Activated T-cell treated with anti-CD3 and anti-CD28 coated beads, Interleukin-2, amount 50 U/mL, for 48 hours (primary cell): ENCODE data around the gene GRK5.
"Not testable (repeated sequence)": the region's sequence is repeated elsewhere in the genome, so short reads cannot be mapped to it uniquely, and the experiment has no call there.

Source experiments
- DNase-seq, 2 experiments: peaks; one replicate each; pipeline ENCODE4 v3.0.0-alpha.2; 2020

Gene GRK5

DNA sequence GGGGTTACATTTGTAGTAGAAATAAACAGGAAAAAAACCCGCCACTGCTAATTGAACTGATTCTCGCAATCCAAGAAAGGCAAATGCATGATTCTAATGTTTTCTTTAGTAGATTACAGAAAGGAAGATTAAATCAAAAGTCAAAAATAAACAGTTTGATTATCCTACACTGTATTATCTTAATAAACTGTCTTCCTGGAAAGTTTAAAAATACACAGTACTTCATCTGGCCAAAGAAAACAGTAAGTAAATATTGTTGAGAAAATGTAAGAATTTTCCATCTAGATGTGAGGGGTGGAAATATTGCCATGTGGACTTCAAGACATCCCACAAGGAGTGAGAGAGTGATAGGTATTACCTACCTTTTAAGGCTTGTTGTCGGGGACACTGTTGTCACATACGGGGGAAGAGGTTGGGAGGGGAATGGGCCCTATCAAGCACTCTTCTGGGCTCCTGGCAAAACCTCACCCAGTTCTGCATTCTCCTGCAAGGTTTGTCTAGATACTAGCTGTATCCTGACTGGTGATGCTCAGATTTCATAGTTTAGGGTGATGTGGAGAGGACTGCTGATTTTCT, 17.8 kb downstream of the GRK5 start:
- DNase-seq, result no peak

DNA sequence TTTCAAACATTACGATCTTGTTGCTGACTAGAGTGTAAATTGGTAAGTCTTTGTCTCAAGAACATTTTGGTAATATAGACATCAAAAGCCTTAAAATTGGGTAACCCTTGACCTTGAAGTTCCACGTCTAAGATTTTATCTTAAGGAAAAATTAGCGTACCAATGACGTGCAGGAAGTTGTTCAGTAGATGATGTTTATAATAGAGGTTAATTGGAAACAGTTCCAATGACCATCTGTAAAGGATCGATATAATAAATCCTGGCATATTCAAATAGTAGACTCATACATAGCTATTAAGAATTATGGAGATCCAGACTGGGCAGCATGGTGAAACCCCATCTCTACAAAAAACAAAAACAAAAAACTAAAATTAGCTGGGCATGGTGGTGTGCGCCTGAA, 20.5 kb downstream of the GRK5 start:
- no peak for DNase-seq

DNA sequence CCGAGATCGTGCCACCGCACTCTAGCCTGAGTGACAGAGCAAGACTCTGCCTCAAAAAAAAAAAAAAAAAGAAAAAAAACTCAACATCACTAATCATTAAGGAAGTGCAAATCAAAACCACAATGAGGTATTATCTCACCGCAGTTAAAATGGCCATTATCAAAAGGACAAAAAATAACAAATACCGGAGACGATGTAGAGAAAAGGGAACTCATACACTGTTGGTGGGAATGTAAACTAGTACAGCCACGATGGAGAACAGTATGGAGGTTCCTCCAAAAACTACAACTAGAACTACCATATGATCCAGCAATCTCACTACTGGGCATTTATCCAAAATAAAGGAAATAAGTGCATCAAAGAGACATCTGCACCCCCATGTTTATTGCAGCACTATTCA, 24.3 kb downstream of the GRK5 start:
- DNase-seq, result no peak

DNA sequence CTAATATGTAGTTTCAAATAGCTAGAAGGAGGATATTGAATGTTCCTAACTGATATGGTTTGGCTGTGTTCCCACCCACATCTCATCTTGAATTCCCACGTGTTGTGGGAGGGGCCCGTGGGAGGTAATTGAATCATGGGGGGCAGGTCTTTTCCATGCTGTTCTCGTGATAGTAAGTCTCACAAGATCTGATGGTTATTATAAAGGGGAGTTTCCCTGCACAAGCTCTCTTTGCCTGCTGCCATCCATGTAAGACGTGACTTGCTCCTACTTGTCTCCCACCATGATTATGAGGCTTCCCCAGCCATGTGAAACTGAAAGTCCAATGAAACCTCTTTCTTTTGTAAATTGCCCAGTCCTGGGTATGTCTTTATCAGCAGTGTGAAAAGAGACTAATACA, 25.1 kb downstream of the GRK5 start:
- not testable (repeated sequence) for DNase-seq

DNA sequence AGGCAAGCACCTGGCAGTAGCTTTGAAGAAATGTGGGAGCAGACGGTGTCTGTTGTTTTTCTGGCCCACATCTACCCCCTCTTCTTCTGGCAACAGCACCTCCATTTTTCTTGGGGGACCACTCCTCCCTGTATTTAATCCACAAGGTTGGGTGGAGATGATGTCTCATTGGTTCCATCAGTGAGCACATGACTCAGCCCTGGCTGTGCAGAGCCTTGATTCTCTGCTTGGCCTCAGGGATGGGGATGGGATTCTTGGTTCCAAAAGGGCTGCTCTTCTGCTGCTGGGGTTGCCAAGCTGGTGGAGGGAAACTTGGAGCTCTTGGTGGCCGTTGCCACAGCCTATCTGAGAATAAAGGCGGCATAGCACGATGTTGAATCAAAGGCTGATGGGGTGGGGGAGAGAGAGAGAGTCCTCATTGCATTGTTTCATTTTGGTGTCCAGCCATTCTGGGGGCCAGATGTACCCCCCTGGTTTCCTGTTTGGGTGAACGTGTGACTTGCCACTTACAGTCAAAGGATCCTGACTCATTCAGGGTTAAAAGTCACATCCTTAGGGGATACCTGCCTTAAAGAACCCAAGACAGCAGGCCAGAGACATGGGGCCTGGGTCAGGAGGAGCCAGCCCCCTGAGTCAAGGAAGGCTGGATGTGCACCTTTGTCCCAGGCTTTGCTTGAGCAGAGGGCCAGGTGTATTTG, 25.9 kb downstream of the GRK5 start:
- DNase-seq, result no peak

DNA sequence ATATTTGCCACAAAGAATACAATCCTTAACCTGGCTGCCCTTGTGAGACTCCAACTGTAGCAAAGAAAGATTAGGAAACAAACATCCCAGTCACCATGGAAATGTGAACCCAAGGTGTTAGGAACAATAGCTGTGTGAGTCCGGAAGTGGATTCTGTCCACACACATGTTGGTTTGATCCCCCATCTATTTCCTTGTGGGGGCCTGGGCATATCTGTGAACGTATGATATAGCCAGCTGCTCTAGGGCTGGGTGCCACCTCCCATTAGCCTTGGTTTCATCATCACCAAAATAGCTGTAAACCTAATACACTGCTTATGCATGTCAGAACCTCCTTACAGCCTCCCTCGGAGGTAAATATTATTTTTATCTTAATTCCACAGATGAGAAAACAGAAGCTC, 26.4 kb downstream of the GRK5 start:
- no peak for DNase-seq

DNA sequence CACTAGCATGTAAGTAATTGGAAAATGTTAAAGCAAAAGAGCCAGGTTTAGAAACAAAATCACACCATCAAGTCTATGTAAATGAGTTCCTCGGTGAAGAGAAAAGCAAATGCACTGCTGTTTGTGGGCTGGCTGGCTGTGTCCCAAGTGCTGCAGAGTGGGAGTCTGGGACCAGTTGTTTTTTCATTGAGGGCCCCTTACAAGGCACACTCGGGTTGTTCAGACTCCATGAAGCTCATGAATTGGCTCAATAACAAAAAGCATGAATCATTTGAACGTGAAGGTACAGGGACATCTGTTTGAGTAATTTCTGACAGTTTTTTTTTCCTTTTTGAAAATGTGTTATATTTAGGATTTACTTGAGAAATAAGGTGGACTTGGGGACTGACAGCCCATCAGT, 28.0 kb downstream of the GRK5 start:
- no peak for DNase-seq

DNA sequence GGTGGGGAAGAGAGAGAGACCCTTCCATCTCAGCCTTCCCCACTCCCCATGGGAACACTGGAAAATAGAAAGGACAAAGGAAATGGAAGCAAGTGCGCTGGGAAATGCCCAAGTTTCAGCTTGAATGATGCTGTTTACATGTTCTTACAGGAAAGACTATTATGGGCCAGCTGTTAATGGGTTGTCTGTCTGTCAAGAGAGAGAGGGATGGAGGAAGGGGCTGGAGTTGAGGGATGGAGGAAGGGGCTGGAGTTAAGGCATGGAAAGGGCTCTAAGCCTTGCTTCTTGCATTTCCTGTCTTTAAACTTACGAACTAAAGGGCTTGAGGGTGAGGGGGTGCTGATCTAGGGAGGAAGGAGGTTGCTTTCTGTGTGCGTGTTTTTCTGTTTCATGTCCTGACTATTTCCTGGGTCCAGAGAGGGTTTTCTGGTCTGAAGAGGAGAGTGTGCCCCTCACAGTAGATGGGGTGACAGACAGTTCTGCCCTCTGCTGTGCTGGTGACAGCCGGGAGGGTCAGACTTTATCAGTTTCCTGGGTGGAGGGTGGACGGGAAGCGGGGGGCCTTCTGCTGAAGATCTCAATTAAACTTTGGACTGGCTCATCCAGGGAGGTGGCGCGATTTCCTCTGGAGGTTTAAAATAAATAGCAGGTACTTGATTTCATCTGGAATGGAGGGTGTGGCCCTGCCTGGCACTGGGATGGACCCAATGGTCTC, 30.5 kb downstream of the GRK5 start:
- no peak for DNase-seq

DNA sequence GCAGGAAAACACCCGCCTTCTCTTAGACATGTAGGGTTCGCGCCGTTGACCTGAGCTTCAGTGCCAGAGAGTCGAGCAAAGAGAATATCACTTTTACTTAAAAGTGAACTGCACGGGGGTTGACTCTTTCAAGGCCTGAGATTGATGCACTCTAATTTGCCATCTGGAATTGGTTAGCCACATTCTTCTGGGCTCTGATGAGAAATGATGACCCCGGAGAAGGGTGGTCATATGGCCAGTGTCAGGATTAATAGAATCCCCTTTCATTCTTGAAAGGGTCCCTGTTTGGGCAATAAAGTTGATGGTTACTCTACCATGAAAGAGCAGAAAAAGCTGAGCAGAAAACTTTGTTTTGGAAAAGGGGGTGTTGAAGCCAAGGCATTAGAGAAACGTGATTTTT, 31.2 kb downstream of the GRK5 start:
- DNase-seq, result no peak

DNA sequence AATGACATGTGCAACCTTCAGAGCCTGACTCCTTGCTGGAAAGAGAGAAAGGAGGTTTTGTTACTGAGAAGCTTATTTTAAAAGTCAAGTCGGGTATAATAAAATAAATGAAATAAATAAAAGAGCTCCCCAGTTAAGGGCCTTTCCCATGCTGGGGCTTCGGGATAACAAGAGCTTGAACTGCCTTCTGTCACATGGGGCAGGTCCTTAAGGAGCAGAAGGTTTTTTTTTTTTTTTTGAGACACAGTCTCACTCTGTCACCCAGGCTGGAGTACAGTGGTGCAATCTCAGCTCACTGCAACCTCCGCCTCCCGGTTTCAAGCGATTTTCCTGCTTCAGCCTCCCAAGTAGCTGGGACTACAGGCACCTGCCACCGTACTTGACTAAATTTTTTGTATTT, 31.6 kb downstream of the GRK5 start:
- not testable (repeated sequence) for DNase-seq

DNA sequence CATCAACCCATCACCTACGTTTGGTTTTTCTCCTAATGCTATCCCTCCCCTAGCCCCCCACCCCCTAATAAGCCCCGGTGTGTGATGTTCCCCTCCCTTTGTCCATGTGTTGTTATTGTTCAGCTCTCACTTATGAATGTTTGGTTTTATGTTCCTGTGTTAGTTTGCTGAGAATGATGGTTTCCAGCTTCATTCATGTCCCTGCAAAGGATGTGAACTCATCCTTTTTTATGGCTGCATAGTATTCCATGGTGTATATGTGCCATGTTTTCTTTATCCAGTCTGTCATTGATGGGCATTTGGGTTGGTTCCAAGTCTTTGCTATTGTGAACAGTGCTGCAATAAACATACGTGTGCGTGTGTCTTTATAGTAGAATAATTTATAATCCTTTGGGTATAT, 32.3 kb downstream of the GRK5 start:
- not testable (repeated sequence) for DNase-seq

DNA sequence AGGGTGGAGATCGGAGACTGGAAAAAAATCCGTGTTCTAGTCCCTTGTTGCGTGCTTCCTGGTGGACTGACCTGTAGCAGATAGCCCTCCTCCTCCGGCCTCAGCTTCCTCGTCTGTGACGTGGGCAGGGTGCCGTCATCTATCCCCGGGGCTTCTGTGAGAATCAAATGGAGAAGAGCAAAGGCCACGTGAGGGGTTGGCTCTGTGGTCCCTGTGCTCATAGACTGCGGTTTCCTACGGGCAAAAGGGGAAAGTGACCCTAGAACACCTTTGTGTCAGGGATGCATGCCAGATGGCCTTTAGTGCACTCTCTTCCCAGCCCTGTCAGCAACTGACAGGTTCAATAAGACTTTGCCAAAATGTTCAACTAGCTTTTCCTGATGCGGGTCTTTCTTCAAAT, 33.7 kb downstream of the GRK5 start:
- no peak for DNase-seq

DNA sequence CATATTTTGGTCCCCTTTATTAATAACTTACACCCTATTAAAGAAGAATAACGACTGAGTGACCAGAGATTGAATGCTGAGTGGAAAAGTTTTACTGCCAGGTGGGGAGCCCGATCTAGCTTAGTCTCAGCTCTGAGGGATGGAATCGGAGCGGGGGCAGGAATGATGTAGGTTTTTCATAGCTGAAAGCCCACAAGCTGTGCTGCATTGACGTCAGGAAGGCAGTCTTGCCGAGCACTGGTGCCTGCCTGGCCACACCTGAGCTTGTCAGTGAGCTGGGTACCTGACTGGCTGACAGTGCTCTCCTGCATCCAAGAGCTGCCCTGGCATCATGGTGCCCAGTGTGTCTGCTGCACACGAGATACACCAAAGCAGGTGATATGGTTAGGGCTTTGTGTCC, 34.8 kb downstream of the GRK5 start:
- no peak for DNase-seq

DNA sequence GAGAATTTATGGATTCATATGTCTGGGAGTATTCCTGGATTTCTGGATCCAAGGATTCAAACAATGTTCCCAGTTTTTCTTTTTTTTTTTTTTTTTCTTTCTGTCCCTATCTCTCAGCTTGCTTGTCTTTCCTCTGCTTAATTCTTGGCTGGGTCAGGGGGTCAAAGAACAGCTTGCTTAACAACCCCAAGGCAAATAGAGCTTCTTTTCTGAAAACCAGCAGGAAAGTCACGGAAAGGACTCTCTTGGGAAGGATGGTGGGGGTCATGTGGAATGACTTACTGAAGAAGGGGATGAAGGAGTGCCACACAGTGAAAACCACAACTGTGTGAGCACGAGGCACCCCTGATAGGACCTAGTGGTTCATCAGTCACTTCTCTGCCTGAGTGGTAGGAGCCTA, 36.1 kb downstream of the GRK5 start:
- DNase-seq, result no peak

DNA sequence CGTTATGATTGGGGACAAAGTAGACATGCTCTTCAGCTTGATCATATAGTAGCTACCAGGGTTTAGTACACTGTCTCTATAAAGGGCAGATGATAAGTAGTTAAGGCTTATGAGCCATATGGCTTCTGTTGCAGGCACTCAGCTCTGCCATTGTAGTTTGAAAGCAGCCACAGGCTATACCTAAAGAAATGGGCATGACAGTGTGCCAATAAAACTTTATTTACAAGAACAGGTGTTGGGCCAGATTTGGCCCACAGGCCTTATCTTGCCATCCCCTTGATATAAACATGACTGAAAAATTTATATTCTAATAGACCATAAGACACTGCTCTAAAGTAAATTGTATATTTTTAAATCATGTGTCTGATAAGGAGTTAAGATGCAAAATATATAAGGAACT, 36.6 kb downstream of the GRK5 start:
- DNase-seq, result no peak

DNA sequence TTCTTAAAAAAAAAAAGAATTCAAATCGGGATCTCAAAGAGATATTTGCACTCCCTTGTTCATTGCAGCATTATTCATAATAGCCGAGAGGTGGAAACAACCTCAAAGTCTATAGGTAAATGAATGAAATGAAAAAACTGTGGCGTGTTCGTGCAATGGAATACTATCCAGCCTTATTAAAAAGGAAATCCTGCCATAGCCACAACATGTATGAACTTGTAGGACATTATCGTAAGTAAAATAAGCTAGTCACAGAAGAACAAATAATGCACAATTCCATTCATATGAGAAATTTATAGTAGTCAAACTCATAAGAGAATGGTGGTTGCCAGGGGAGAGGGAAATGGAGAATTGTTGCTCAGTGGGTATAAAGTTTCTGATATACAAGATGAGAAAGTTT, 37.9 kb downstream of the GRK5 start:
- DNase-seq, result no peak

DNA sequence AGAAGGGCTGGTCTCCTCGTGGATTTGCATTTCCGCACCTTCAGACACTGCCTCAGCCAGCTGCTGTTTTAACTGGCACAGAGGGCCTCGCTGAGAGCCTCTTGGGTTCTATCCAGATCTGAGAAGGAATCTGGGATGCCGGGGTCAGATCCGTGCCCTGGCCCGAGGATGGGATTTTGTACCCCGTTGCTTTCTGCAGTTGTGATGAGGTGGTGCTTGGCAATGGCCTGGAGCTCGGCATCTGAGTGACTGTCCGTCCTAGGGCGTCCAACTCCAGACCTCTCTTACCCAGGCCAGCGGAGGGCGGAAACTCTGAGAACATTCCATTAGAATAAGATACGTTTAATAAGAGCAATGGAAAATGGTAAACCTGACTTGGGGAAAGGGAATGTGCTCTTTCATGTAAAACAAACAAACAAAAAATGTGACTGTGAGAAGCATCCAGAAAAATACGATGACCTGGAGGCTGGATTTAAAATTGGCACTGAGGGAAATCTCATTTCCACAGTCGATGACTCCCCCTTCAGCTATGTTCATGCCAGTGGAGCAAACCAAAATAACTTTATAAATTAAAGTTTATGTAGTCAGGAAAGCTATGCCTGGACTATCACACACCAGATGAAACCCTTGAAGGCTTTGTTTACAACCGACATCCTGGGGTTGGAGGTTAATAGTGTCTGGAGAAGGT, 39.6 kb downstream of the GRK5 start:
- DNase-seq, result no peak

DNA sequence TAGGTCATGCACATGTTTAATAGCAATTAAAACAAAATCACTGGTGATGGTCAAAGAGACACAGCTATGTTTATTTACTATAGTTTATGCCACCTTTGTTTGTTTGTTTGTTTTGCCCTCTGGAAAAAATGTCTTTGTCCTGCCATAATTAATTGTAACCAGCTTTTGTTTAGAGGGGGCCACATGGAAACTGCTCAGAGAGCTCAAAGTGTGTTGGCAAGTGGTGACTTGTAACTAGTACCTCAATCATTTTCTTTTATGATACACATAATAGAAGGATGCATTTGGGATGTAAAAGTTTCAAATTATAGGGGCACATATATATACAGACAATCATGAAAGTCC, 40.2 kb downstream of the GRK5 start:
- DNase-seq, result no peak

DNA sequence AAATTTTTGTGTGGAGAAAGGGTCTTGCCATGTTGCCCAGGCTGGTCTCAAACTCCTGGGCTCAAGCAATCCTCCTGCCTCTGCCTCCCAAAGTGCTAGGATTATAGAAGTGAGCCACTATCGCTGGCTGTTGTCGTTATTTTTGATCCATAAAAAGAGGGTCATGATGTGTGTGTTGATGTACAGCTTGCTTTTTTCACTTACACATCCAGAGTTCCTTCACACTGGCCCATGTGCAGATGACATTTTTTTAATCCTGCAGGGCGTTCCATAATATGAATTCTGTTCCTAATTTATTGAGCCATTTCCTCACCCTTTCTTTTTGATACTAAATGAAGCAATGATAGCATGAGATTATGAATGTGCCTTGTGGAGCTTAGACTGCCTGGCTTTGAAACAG, 40.8 kb downstream of the GRK5 start:
- DNase-seq, result no peak

DNA sequence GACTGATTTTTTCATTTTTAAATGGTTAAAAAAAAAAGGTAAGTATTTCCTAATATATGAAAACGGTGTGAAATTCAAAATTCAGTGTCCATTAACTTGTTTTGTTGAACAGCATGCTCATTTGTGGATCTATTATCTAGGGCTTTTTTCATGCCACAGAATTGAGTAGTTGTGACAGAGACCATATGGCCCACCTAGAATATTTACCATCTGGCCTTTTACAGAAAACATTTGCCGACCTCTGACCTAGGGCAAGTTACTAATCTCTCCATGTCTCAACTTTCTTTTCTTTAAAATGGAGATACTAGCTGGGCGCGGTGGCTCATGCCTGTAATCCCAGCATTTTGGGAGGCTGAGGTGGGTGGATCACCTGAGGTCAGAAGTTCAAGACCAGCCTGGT, 41.3 kb downstream of the GRK5 start:
- no peak for DNase-seq

DNA sequence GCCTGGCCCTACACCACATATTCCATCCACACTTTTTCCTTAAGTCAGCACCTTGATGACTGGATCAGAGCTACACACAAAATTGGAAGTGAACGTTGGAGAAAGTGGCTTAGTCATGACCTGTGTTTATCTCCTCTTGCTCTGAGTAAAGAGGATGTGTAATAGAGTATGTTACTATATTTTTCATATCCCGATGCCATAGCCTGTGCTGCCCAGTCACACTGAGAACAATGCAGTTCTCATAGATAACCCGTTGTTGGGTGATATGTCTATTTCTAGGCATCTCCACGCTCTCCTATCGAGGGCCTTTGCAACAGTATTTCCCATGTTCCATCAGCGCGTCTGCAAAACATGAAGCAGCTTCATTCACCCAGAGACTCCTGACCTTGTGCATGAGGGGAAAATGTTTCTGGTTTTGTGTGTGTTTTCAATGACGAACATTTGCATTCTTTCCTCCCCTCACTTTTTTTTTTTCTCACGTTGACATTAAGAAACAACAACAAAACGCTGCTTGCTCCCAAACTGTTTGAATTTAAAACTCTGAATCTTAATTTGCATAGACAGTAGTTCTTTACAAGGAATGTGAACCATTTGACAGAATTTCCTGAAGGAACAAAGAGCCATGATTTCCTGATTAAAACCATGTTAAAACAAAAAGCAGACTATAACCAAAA, 43.4 kb downstream of the GRK5 start:
- DNase-seq, result no peak

DNA sequence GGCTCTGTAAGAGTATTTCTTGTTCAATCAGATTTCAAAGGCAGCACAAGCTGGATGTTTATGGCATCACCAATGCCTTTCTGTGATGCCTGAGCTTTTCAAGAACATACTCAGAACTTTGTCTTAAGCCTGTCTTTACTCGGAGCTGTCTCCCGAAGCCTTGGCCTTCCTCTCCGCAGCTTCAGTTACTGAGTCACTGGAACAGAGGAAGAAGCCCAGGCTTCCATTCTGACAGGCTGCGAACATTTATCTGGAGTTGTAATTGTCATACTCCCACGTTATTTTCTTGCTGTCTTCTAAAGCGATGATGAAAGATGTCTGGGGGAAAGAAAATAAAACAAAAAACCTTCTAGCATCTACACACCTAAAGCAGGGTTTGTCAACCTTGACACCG, 43.9 kb downstream of the GRK5 start:
- DNase-seq, result no peak

DNA sequence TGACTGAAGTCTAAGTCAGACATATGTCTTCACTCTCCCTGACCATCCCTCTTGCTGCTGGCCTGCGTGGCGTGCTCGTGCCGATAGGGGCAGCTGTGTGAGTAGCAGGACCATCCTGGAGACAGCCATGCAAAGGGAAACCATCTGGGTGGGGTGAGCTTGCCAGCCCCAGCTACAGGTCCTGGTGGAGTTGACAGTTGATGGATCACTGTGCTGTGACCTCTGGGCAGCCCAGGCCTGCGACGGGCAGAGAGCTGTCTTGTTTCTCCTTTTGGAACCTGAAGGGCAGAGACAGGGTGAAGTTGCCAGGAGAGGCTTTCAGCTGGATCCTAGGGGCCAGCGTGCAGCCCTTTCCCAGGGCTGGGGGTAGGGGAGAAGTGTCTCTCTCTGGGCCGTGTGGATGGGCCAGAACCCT, 44.7 kb downstream of the GRK5 start:
- no peak for DNase-seq
